Dermis microvascular lymphatic vessel endothelial cell (primary cell): Measurements from ENCODE around the gene KCNF1. TPM values are rescaled to one million over a fixed set of nuclear protein-coding genes. Genes with fewer than 3 reads are reported as not detected.

Experiments used
- DNase-seq, 2 donors: peaks; one replicate each; pipeline versions ENCODE4 v3.0.0 to v3.0.0-alpha.2; 2010; ENCODE audit warnings: low read depth in 2 of 2
- total RNA-seq: library from RNA; depleted of rRNA; stranded (reverse); fragments of >200 nt; gene quantifications from 2 replicates; pipeline ENCODE4 v1.2.1, GENCODE V29; 2014

Gene KCNF1
- total RNA-seq, 1 donor from 2014 or later, result 3.6 TPM

GRCh38 chr2:10961490-10961875 is 49.7 kb downstream of the KCNF1 start:
- no peak for DNase-seq

GRCh38 chr2:10962004-10962403 is 50.3 kb downstream of the KCNF1 start:
- no peak for DNase-seq

GRCh38 chr2:10963155-10963554 is 51.4 kb downstream of the KCNF1 start:
- peak in 1 of 2 donors; percentile 22 for DNase-seq

Other genes with a start within 250 kb of the KCNF1 start
- gene NOL10, start 222.0 kb upstream of the KCNF1 start, total RNA-seq, result 23.1 and 27.3 TPM in 2 replicates
- gene ATP6V1C2, start 190.3 kb upstream of the KCNF1 start, total RNA-seq, result under 0.01 TPM in 2 replicates
- gene PDIA6, start 99.1 kb upstream of the KCNF1 start, total RNA-seq, result 272 and 346 TPM in 2 replicates
- 36.7 and 42.1 TPM in 2 replicates for gene SLC66A3, start 243.5 kb downstream of the KCNF1 start, total RNA-seq